PC-3 (cell line): ENCODE measurements around the gene FAM98B. TPM values are rescaled to one million over a fixed set of nuclear protein-coding genes. Genes with fewer than 3 reads are reported as not detected.

Experiments
- ATAC-seq: fragments of 200-7000 bp; cut with Tn5 transposase; 2 replicates; pipeline ENCODE4 v1.9.1; 2020; ENCODE audit warnings: mild to moderate bottlenecking, moderate library complexity
- BruUV-seq: library from RNA; stranded (reverse); fragments of 400-500 nt; replicated peaks from 2 replicates; lab custom pipeline; 2021; lab: Mats Ljungman, UMichigan
- CTCF ChIA-PET: fragments of 300-600 bp; sonication (Branson Sonifier 250); formaldehyde crosslinking; loops from one replicate; lab custom pipeline; 2022; ENCODE audit warnings: antibody characterized with exemption; lab: Charles Lee
- POLR2A ChIA-PET: fragments of 300-600 bp; sonication (Branson Sonifier 250); formaldehyde crosslinking; loops from one replicate; lab custom pipeline; 2022; ENCODE audit warnings: antibody characterized with exemption; ENCODE audit not compliant: unreplicated experiment; lab: Charles Lee
- DNase-seq: peaks from one replicate; pipeline ENCODE4 v3.0.0-alpha.2; 2015
- H2AFZ ChIP-seq: fragments of 300-600 bp; sonication (generic); 2 replicates; pipeline ENCODE4 v1.6.0; 2016; ENCODE audit warnings: antibody characterized with exemption, low read length
- H3F3A ChIP-seq: fragments of 300-600 bp; sonication (generic); one replicate; pipeline ENCODE4 v1.6.0; 2017; ENCODE audit warnings: antibody characterized with exemption, low read length, control low read depth, mild to moderate bottlenecking; ENCODE audit not compliant: unreplicated experiment
- H3K27ac ChIP-seq: fragments of 300-600 bp; sonication (generic); 2 replicates; pipeline ENCODE4 v1.5.1; 2016; ENCODE audit warnings: mild to moderate bottlenecking, low read length
- H3K27me3 ChIP-seq: fragments of 300-600 bp; sonication (generic); 2 replicates; pipeline ENCODE4 v1.6.1; 2016; ENCODE audit warnings: low read length, mixed read lengths
- H3K36me3 ChIP-seq: fragments of 300-600 bp; sonication (generic); 2 replicates; pipeline ENCODE4 v1.6.1; 2016; ENCODE audit warnings: low read depth, mixed run types, low read length, mixed read lengths
- H3K4me1 ChIP-seq: fragments of 300-600 bp; sonication (generic); 2 replicates; pipeline ENCODE4 v1.5.1; 2016; ENCODE audit warnings: low read length; ENCODE audit not compliant: insufficient read depth
- H3K4me2 ChIP-seq: fragments of 300-600 bp; sonication (generic); 2 replicates; pipeline ENCODE4 v1.6.0; 2016; ENCODE audit warnings: low read length
- H3K4me3 ChIP-seq: fragments of 300-600 bp; sonication (generic); 2 replicates; pipeline ENCODE4 v1.5.1; 2016; ENCODE audit warnings: mild to moderate bottlenecking, low read length, mixed read lengths
- H3K79me2 ChIP-seq: fragments of 300-600 bp; sonication (generic); 2 replicates; pipeline ENCODE4 v1.6.1; 2017; ENCODE audit warnings: low read length, mixed read lengths
- H3K9ac ChIP-seq: fragments of 300-600 bp; sonication (generic); 2 replicates; pipeline ENCODE4 v1.6.0; 2016; ENCODE audit warnings: mild to moderate bottlenecking, low read length
- H3K9me2 ChIP-seq: fragments of 300-600 bp; sonication (generic); replicated peaks from 2 replicates; pipeline ENCODE4 v1.6.1; 2016; ENCODE audit warnings: mixed run types, low read length, mixed read lengths
- H3K9me3 ChIP-seq: fragments of 300-600 bp; sonication (generic); 2 replicates; pipeline ENCODE4 v1.6.1; 2016; ENCODE audit warnings: low read length, mixed read lengths
- H4K20me1 ChIP-seq: fragments of 300-600 bp; sonication (generic); 2 replicates; pipeline ENCODE4 v1.6.1; 2016; ENCODE audit warnings: low read length, mixed read lengths
- EZH2 ChIP-seq: fragments of 300-600 bp; sonication (generic); IDR thresholded peaks from one replicate; pipeline ENCODE4 v1.6.1; 2017; ENCODE audit warnings: antibody characterized with exemption, mild to moderate bottlenecking, low read length; ENCODE audit not compliant: unreplicated experiment
- EZH2phosphoT487 ChIP-seq: fragments of 300-600 bp; sonication (generic); IDR thresholded peaks from 2 replicates; pipeline ENCODE4 v1.6.1; 2018; ENCODE audit warnings: mild to moderate bottlenecking, antibody characterized with exemption, low read length, borderline replicate concordance
- intact Hi-C: fragments of 100-400 bp; cut with micrococcal nuclease; formaldehyde crosslinking; loops from 2 replicates; pipeline ENCODE4 v1.9.0; 2023
- total RNA-seq: library from RNA; depleted of rRNA; stranded (reverse); fragments of >200 nt; gene quantifications from 2 replicates; pipeline ENCODE4 v1.2.3, GENCODE V29; 2014
- TF ChIP-seq, protein P1 (sequence below): fragments of 300-600 bp; sonication (generic); conservative IDR thresholded peaks from 2 replicates; pipeline ENCODE4 v1.5.1; 2017; ENCODE audit warnings: antibody characterized with exemption, low read depth, mild to moderate bottlenecking, low read length

FAM98B gene
- total RNA-seq, 1 experiment from 2014 or later, result 7.8 TPM

GRCh38 chr15:38461066-38461833 is 7.3 kb downstream of the FAM98B start:
- TF ChIP-seq, protein P1, sequence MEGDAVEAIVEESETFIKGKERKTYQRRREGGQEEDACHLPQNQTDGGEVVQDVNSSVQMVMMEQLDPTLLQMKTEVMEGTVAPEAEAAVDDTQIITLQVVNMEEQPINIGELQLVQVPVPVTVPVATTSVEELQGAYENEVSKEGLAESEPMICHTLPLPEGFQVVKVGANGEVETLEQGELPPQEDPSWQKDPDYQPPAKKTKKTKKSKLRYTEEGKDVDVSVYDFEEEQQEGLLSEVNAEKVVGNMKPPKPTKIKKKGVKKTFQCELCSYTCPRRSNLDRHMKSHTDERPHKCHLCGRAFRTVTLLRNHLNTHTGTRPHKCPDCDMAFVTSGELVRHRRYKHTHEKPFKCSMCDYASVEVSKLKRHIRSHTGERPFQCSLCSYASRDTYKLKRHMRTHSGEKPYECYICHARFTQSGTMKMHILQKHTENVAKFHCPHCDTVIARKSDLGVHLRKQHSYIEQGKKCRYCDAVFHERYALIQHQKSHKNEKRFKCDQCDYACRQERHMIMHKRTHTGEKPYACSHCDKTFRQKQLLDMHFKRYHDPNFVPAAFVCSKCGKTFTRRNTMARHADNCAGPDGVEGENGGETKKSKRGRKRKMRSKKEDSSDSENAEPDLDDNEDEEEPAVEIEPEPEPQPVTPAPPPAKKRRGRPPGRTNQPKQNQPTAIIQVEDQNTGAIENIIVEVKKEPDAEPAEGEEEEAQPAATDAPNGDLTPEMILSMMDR, result no peak
- no peak for TF ChIP-seq EZH2phosphoT487
- TF ChIP-seq EZH2, result no peak
- Histone ChIP-seq H3K4me1 (peaks cover 12% of the 10 kb centered on the region), H3K4me3 (no peak overlapping the region), H2AFZ (no peak overlapping the region), H3K27ac (no peak overlapping the region), H3F3A (no peaks in the 10 kb centered on the region), H3K79me2 (peaks cover 90% of the 10 kb centered on the region), H3K4me2 (peak overlapping the region; percentile 47), H4K20me1 (peaks cover 56% of the 10 kb centered on the region), H3K9me2 (no peaks in the 10 kb centered on the region), H3K36me3 (peaks cover 6% of the 10 kb centered on the region; the same call in 1 of the 2 replicates), H3K27me3 (no peaks in the 10 kb centered on the region), H3K9ac (no peak overlapping the region), H3K9me3 (no peaks in the 10 kb centered on the region)
- CTCF ChIA-PET, result interaction anchor here (0.7 to 1.1 kb wide), 2 partner anchors 13 to 21 kb away, joined by 3 to 4 read pairs; no protein-coding TSS in a partner anchor
- intact Hi-C loops, result no loop called here
- no TSS peak for BruUV-seq
- POLR2A ChIA-PET, result interaction anchor here (0.5 to 0.8 kb wide), 3 partner anchors 21 to 1262 kb away, joined by 3 to 8 read pairs (median 6); no protein-coding TSS in a partner anchor
- peak; percentile 15 for DNase-seq
- peak; percentile 95 for ATAC-seq

GRCh38 chr15:38463893-38464292 is 10.0 kb downstream of the FAM98B start:
- no peak overlapping the region for H2AFZ ChIP-seq
- H3K4me3 ChIP-seq, result no peak overlapping the region
- H3K4me2 ChIP-seq, result no peak overlapping the region
- no peak overlapping the region for H3K27ac ChIP-seq
- H3K27me3 ChIP-seq, result no peaks in the 10 kb centered on the region
- ATAC-seq, result no peak
- H4K20me1 ChIP-seq, result peaks cover 43% of the 10 kb centered on the region
- peaks cover 12% of the 10 kb centered on the region for H3K4me1 ChIP-seq
- TF ChIP-seq, protein P1, result no peak
- TF ChIP-seq EZH2 (no peak), EZH2phosphoT487 (no peak)
- intact Hi-C loops, result no loop called here
- no peaks in the 10 kb centered on the region for H3K9me2 ChIP-seq
- no peaks in the 10 kb centered on the region for H3F3A ChIP-seq
- no peaks in the 10 kb centered on the region for H3K9me3 ChIP-seq
- DNase-seq, result no peak
- no TSS peak for BruUV-seq
- peaks cover 12% of the 10 kb centered on the region; the same call in 1 of the 2 replicates for H3K36me3 ChIP-seq
- peaks cover 71% of the 10 kb centered on the region for H3K79me2 ChIP-seq
- H3K9ac ChIP-seq, result no peak overlapping the region
- CTCF ChIA-PET, result no interaction called here
- POLR2A ChIA-PET, result no interaction called here

DNA sequence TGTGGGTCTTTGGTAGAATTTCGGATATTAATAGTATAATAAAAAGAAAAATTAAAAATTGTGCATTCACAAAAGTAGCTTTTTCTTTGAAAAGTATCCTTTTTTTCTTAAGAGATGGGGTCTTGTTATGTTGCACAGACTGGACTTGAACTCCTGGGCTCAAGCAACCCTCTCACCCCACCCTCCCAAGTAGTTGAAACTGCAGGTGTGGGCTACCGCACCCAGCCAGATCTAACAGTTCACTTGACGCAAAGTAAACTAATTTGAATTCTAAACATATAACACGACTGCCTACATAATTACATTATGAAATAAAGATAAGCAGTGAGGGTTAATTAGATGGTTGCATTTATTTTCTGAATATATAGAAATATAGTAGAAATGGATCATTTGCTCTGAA is 10.7 kb downstream of the FAM98B start:
- Histone ChIP-seq H3K4me1 (peaks cover 12% of the 10 kb centered on the region), H3K4me3 (no peak overlapping the region), H3K27ac (no peak overlapping the region), H4K20me1 (peaks cover 36% of the 10 kb centered on the region), H3F3A (no peaks in the 10 kb centered on the region), H3K4me2 (no peak overlapping the region), H3K36me3 (peaks cover 7% of the 10 kb centered on the region; the same call in 1 of the 2 replicates), H2AFZ (no peak overlapping the region), H3K9me2 (no peaks in the 10 kb centered on the region), H3K9me3 (no peaks in the 10 kb centered on the region), H3K27me3 (no peaks in the 10 kb centered on the region), H3K79me2 (peaks cover 63% of the 10 kb centered on the region), H3K9ac (no peak overlapping the region)
- DNase-seq (no peak), ATAC-seq (no peak)
- TF ChIP-seq, protein P1, result no peak
- TF ChIP-seq EZH2phosphoT487 (no peak), EZH2 (no peak)
- CTCF ChIA-PET, result no interaction called here
- no TSS peak for BruUV-seq
- POLR2A ChIA-PET, result no interaction called here
- intact Hi-C loops, result no loop called here
